Fibroblast of pulmonary artery (primary cell): ENCODE measurements around the gene SPATS2.

Experiments
- DNase-seq: peaks from one replicate; pipeline ENCODE4 v3.0.0-alpha.2; 2010; ENCODE audit warnings: low read depth
- H3K4me3 ChIP-seq: replicated peaks from 2 replicates; pipeline ENCODE4 v1.5.1; 2011; ENCODE audit warnings: low read depth, mild to moderate bottlenecking, control low read depth, low read length, moderate library complexity
- TF ChIP-seq, protein P1 (sequence below): IDR thresholded peaks from 2 replicates; pipeline ENCODE4 v1.5.1; 2011; ENCODE audit warnings: mild to moderate bottlenecking, control low read depth, low read length, inconsistent platforms; ENCODE audit errors: missing control alignments

SPATS2 gene

DNA sequence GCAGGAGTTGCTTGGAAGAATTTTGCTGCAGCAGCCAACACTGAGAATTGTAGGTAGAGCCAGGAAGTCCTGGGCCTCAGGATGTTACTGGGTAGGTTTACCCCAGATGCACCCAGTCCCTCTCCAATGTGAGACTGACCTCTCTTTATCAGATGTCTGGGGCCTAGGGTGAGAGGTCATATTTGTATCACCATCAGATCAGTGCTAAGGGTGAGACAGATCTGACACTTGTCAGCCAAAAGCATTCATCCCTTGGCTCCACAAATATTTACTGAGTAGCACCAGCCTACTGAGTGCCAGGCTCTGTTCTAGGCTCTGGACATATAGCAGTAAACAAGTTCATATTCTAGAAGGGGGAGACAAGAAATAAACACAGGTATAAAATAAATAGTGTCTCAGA lies 39.9 kb upstream of the SPATS2 start:
- no peak for DNase-seq
- TF ChIP-seq, protein P1, sequence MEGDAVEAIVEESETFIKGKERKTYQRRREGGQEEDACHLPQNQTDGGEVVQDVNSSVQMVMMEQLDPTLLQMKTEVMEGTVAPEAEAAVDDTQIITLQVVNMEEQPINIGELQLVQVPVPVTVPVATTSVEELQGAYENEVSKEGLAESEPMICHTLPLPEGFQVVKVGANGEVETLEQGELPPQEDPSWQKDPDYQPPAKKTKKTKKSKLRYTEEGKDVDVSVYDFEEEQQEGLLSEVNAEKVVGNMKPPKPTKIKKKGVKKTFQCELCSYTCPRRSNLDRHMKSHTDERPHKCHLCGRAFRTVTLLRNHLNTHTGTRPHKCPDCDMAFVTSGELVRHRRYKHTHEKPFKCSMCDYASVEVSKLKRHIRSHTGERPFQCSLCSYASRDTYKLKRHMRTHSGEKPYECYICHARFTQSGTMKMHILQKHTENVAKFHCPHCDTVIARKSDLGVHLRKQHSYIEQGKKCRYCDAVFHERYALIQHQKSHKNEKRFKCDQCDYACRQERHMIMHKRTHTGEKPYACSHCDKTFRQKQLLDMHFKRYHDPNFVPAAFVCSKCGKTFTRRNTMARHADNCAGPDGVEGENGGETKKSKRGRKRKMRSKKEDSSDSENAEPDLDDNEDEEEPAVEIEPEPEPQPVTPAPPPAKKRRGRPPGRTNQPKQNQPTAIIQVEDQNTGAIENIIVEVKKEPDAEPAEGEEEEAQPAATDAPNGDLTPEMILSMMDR = no peak

DNA sequence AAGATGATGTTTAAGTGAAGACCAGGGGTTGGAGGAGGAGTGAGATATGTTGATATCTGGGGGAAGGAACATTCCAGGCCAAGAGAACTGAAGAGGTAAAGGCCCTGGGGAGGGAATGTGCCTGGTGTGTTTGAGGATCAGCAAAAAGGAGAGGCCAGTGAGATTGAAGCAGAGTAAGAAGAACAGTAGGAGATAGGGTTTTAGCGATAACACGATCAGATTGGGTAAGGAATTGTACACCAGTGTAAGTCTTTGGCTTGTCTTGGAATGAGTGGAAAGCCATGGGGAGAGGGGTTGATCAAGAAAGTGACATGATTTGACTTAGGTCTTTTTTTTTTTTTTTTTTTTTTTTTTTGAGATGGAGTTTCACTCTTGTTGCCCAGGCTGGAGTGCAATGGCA lies 39.4 kb upstream of the SPATS2 start:
- TF ChIP-seq, protein P1 = no peak
- no peak overlapping the region for H3K4me3 ChIP-seq
- DNase-seq = no peak

More for the DNA sequence above, 39.9 kb upstream of the SPATS2 start:
- no peak overlapping the region for H3K4me3 ChIP-seq

DNA sequence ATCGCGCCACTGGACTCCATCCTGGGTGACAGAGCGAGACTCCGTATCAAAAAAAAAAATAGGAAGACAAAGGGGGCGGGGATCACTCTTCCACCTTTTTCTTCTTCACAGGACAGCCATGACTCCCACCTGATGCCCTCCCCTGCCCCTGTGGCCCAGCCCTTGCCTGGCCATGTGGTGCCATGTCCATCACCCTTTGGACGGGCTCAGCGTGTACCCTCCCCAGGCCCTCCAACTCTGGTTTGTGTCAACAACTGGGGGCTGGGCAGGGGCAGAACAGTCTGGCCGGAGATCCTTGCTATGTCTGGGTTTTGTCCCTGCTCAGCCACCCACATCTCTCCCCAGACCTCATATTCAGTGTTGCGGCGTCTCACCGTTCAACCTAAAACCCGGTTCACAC lies 38.4 kb upstream of the SPATS2 start:
- no peak for DNase-seq
- TF ChIP-seq, protein P1 = no peak
- no peak overlapping the region for H3K4me3 ChIP-seq

DNA sequence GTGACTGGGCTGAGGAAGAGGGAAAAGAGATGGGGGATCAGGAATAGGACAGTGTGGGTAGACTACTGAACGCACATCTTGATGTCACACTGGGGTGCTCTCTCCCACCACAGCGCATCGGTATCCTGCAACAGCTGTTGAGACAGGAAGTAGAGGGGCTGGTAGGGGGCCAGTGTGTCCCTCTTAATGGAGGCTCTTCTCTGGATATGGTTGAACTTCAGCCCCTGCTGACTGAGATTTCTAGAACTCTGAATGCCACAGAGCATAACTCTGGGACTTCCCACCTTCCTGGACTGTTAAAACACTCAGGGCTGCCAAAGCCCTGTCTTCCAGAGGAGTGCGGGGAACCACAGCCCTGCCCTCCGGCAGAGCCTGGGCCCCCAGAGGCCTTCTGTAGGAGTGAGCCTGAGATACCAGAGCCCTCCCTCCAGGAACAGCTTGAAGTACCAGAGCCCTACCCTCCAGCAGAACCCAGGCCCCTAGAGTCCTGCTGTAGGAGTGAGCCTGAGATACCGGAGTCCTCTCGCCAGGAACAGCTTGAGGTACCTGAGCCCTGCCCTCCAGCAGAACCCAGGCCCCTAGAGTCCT lies 37.1 kb upstream of the SPATS2 start:
- TF ChIP-seq, protein P1 = no peak
- DNase-seq = no peak
- H3K4me3 ChIP-seq = no peak overlapping the region

DNA sequence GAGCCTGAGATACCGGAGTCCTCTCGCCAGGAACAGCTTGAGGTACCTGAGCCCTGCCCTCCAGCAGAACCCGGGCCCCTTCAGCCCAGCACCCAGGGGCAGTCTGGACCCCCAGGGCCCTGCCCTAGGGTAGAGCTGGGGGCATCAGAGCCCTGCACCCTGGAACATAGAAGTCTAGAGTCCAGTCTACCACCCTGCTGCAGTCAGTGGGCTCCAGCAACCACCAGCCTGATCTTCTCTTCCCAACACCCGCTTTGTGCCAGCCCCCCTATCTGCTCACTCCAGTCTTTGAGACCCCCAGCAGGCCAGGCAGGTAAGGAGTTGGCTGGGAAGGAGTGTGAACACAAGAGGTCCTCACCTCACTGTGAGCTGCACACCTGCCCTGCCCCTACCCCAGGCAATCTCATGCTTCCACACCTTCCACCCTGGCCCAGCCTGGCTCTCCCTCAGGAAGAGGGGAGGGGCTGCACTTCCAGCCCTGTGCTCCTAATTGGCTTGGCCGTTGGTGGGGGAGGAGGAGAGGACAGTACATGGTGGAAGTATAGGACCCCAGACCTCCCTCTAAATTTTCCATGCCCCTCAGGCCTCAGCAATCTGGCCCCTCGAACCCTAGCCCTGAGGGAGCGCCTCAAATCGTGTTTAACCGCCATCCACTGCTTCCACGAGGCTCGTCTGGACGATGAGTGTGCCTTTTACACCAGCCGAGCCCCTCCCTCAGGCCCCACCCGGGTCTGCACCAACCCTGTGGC lies 36.5 kb upstream of the SPATS2 start:
- TF ChIP-seq, protein P1 = no peak
- H3K4me3 ChIP-seq = no peak overlapping the region
- DNase-seq = no peak

DNA sequence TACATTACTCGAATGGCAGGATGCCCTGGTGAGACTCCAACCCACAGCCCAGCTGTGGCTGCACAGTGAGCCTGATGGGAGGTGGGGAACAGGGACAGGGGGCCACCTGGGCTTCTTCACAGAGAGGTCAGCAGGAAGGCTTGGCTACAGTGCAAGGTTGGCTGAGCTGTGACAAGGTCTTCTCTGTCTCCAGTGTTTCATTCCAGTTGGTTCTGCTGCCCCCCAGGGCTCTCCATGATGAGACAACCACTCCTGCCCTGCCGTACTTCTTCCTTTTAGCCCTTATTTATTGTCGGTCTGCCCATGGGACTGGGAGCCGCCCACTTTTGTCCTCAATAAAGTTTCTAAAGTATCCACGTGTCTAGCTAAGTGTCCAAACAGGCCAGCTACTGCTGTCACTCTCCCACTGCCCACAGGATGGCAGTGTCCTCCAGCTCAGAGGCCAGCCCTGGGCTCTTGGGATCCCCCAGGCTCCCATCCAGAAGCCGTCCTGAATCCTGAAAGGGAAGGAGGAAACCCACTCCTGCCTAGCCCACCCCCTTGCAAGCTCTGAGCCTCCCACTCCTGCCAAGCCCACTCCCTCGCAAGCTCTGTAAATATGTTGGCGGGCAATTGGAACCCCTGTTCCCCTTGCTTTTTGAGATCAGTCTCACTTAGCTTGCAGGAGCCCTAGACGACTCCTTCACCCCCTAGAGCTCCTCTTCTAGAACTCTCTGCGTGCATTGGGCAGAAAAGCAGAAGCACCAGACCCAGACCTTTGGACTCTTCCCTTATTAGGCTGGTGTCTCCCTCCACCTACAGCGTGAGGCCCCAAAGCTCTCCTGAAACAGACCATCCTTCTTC lies 35.7 kb upstream of the SPATS2 start:
- DNase-seq = peak; percentile 86
- TF ChIP-seq, protein P1 = peak; percentile 89
- H3K4me3 ChIP-seq = no peak overlapping the region
